Measurements from ENCODE around the gene CD6. TPM values are rescaled to one million over a fixed set of nuclear protein-coding genes. Genes with fewer than 3 reads are reported as not detected.
A peak's percentile ranks its signal among the peaks of the same experiment; 100 is the strongest.

Gene CD6
- total RNA-seq, 1 donor from 2014 or later, result 0.70 TPM

- peaks cover 6% of the 10 kb centered on the region for H3K27me3 Mint-ChIP-seq
- peak overlapping the region; percentile 66 for H3K27ac Mint-ChIP-seq
- peak overlapping the region; percentile 55 for H3K4me3 Mint-ChIP-seq
- no peak for TF ChIP-seq CTCF (conservative IDR thresholded peaks at IDR 0.05)
- H3K36me3 Mint-ChIP-seq, result no peaks in the 10 kb centered on the region
- DNase-seq (ENCODE audit: extremely low spot score, unreplicated experiment), result no peak
- peaks cover 30% of the 10 kb centered on the region for H3K4me1 Mint-ChIP-seq (ENCODE audit: unreplicated experiment)
- no peaks in the 10 kb centered on the region for H3K9me3 Mint-ChIP-seq
These were observed 71.6 kb downstream of the CD6 start for GRCh38 chr11:61042961-61043540.

GRCh38 chr11:61045271-61045670 is 73.8 kb downstream of the CD6 start:
- TF ChIP-seq CTCF (conservative IDR thresholded peaks at IDR 0.05), result no peak
- no peaks in the 10 kb centered on the region for H3K9me3 Mint-ChIP-seq
- peaks cover 28% of the 10 kb centered on the region for H3K4me1 Mint-ChIP-seq (ENCODE audit: unreplicated experiment)
- DNase-seq (ENCODE audit: extremely low spot score, unreplicated experiment), result no peak
- no peak overlapping the region for H3K27ac Mint-ChIP-seq
- H3K36me3 Mint-ChIP-seq, result no peaks in the 10 kb centered on the region
- peaks cover 24% of the 10 kb centered on the region for H3K27me3 Mint-ChIP-seq
- no peak overlapping the region for H3K4me3 Mint-ChIP-seq

GRCh38 chr11:61046833-61047232 is 75.4 kb downstream of the CD6 start:
- Mint-ChIP-seq H3K4me3 (no peak overlapping the region), H3K27ac (no peak overlapping the region), H3K27me3 (peaks cover 24% of the 10 kb centered on the region), H3K36me3 (no peaks in the 10 kb centered on the region), H3K4me1 (ENCODE audit: unreplicated experiment) (peaks cover 26% of the 10 kb centered on the region), H3K9me3 (no peaks in the 10 kb centered on the region)
- TF ChIP-seq CTCF (conservative IDR thresholded peaks at IDR 0.05), result no peak
- no peak for DNase-seq (ENCODE audit: extremely low spot score, unreplicated experiment)

- no peak for TF ChIP-seq CTCF (conservative IDR thresholded peaks at IDR 0.05)
- H3K9me3 Mint-ChIP-seq, result no peaks in the 10 kb centered on the region
- H3K27me3 Mint-ChIP-seq, result peaks cover 24% of the 10 kb centered on the region
- no peaks in the 10 kb centered on the region for H3K36me3 Mint-ChIP-seq
- no peak overlapping the region for H3K27ac Mint-ChIP-seq
- peaks cover 11% of the 10 kb centered on the region for H3K4me1 Mint-ChIP-seq (ENCODE audit: unreplicated experiment)
- DNase-seq (ENCODE audit: extremely low spot score, unreplicated experiment), result no peak
- no peak overlapping the region for H3K4me3 Mint-ChIP-seq
These were observed 77.0 kb downstream of the CD6 start for GRCh38 chr11:61048368-61049062.

- Mint-ChIP-seq H3K4me1 (ENCODE audit: unreplicated experiment) (peaks cover 11% of the 10 kb centered on the region), H3K4me3 (no peak overlapping the region), H3K9me3 (no peaks in the 10 kb centered on the region), H3K36me3 (no peaks in the 10 kb centered on the region), H3K27ac (no peak overlapping the region), H3K27me3 (peaks cover 27% of the 10 kb centered on the region)
- TF ChIP-seq CTCF (conservative IDR thresholded peaks at IDR 0.05), result no peak
- no peak for DNase-seq (ENCODE audit: extremely low spot score, unreplicated experiment)
These were observed 77.5 kb downstream of the CD6 start for GRCh38 chr11:61049063-61049377.
